Upper lobe of right lung (tissue), 1 donor: ENCODE measurements around the gene CKLF. TPM values are rescaled to one million over a fixed set of nuclear protein-coding genes. Genes with fewer than 3 reads are reported as not detected.

Source experiments
- ATAC-seq: fragments of 200-7000 bp; cut with Tn5 transposase; one replicate; pipeline ENCODE4 v1.9.1; 2020; ENCODE audit warnings: mild to moderate bottlenecking, moderate library complexity
- DNase-seq: peaks from one replicate; pipeline ENCODE4 v3.0.0-alpha.2; 2020
- H3K27ac ChIP-seq: fragments of 200-600 bp; one replicate; pipeline ENCODE4 v1.8.0; 2022
- H3K27me3 ChIP-seq: fragments of 200-600 bp; one replicate; pipeline ENCODE4 v1.8.0; 2022; ENCODE audit warnings: mild to moderate bottlenecking
- H3K36me3 ChIP-seq: fragments of 200-600 bp; one replicate; pipeline ENCODE4 v1.8.0; 2022
- H3K4me1 ChIP-seq: fragments of 200-600 bp; one replicate; pipeline ENCODE4 v1.8.0; 2022
- H3K4me3 ChIP-seq: fragments of 200-600 bp; one replicate; pipeline ENCODE4 v1.8.0; 2022; ENCODE audit warnings: mild to moderate bottlenecking
- H3K9me3 ChIP-seq: fragments of 200-600 bp; one replicate; pipeline ENCODE4 v1.8.0; 2022
- CTCF ChIP-seq: fragments of 200-600 bp; IDR thresholded peaks from one replicate; pipeline ENCODE4 v1.8.0; 2022; ENCODE audit warnings: antibody characterized with exemption
- intact Hi-C: fragments of 100-400 bp; cut with DNase I; formaldehyde crosslinking; loops from one replicate; pipeline ENCODE4 v1.11.0; 2022
- total RNA-seq: library from RNA; stranded (reverse); fragmentation: NEBNext Ultra II Directional; extraction: Animal tissue kit (Norgen Biotek cat#: 25700); gene quantifications from one replicate; pipeline ENCODE4 v1.2.1, GENCODE V29; 2021
- donor health status: DM: no; HTN: yes; CAD: no; lungs with severe emphysema.

The CKLF gene
- total RNA-seq, 1 donor from 2014 or later = 57.6 TPM

GRCh38 chr16:66599726-66600125 is 47.4 kb downstream of the CKLF start:
- Histone ChIP-seq H3K27ac (no peak overlapping the region), H3K36me3 (no peaks in the 10 kb centered on the region), H3K27me3 (no peaks in the 10 kb centered on the region), H3K9me3 (no peaks in the 10 kb centered on the region), H3K4me3 (no peak overlapping the region), H3K4me1 (no peaks in the 10 kb centered on the region)
- no peak for DNase-seq
- no peak for ATAC-seq
- intact Hi-C loops = no loop called here
- no peak for TF ChIP-seq CTCF

GRCh38 chr16:66600477-66600876 is 48.1 kb downstream of the CKLF start:
- DNase-seq = no peak
- Histone ChIP-seq H3K9me3 (no peaks in the 10 kb centered on the region), H3K4me3 (no peak overlapping the region), H3K27me3 (no peaks in the 10 kb centered on the region), H3K36me3 (no peaks in the 10 kb centered on the region), H3K27ac (no peak overlapping the region), H3K4me1 (no peaks in the 10 kb centered on the region)
- ATAC-seq = no peak
- intact Hi-C loops = no loop called here
- TF ChIP-seq CTCF = no peak

GRCh38 chr16:66601471-66601870 is 49.1 kb downstream of the CKLF start:
- Histone ChIP-seq H3K36me3 (no peaks in the 10 kb centered on the region), H3K4me3 (no peak overlapping the region), H3K27ac (no peak overlapping the region), H3K4me1 (peaks cover 6% of the 10 kb centered on the region), H3K27me3 (no peaks in the 10 kb centered on the region), H3K9me3 (no peaks in the 10 kb centered on the region)
- no peak for ATAC-seq
- intact Hi-C loops = no loop called here
- no peak for TF ChIP-seq CTCF
- DNase-seq = no peak

- peak; percentile 17 for ATAC-seq
- Histone ChIP-seq H3K36me3 (no peaks in the 10 kb centered on the region), H3K4me3 (peak overlapping the region; percentile 78), H3K27me3 (no peaks in the 10 kb centered on the region), H3K4me1 (peaks cover 13% of the 10 kb centered on the region), H3K27ac (peak overlapping the region; percentile 89), H3K9me3 (no peaks in the 10 kb centered on the region)
- intact Hi-C loops = no loop called here
- no peak for TF ChIP-seq CTCF
- peak; percentile 80 for DNase-seq
Measured at GRCh38 chr16:66603537-66604375, 51.4 kb downstream of the CKLF start.

- peak; percentile 69 for TF ChIP-seq CTCF
- intact Hi-C loops = no loop called here
- DNase-seq = peak; percentile 87
- H3K4me3 ChIP-seq = peak within 1 kb of the TSS; percentile 78
- peaks cover 15% of the 10 kb centered on the region for H3K4me1 ChIP-seq
- H3K27ac ChIP-seq = peak within 1 kb of the TSS; percentile 89
- ATAC-seq = peak; percentile 74
- H3K36me3 ChIP-seq = no peaks in the 10 kb centered on the region
- H3K27me3 ChIP-seq = no peaks in the 10 kb centered on the region
- no peaks in the 10 kb centered on the region for H3K9me3 ChIP-seq
Measured at GRCh38 chr16:66604376-66605176, 52.2 kb downstream of the CKLF start, which contains the start of gene CMTM3. TSS of gene CMTM3 (plus strand) at chr16:66604704. CDS start at chr16:66604806, 102 bp downstream.
